Tibial artery (tissue), 4 donors: ENCODE measurements around the gene USF2.

Experiments used
- DNase-seq, 2 donors: peaks; one replicate each; pipeline ENCODE4 v3.0.0-alpha.2; 2019
- H3K27ac ChIP-seq, 2 donors: fragments of 200-600 bp; sonication (generic) in 1 of 2; 1 replicate in 1 of 2; 2 replicates in 1 of 2; pipeline ENCODE4 v1.5.1; 2018 to 2019; ENCODE audit warnings: mild to moderate bottlenecking in 1 of 2
- H3K27me3 ChIP-seq, 2 donors: fragments of 200-600 bp; sonication (generic) in 1 of 2; one replicate each; pipeline versions ENCODE4 v1.5.1 to v1.6.0; 2016 to 2019
- H3K36me3 ChIP-seq, 3 donors: fragments of 200-600 bp; sonication (generic) in 2 of 3; one replicate each; pipeline ENCODE4 v1.5.1; 2016 to 2019; ENCODE audit warnings: mild to moderate bottlenecking in 2 of 3
- H3K4me1 ChIP-seq, 4 donors: fragments of 200-600 bp; sonication (generic) in 2 of 4; 1 replicate in 3 of 4; 2 replicates in 1 of 4; pipeline ENCODE4 v1.5.1; 2016 to 2019
- H3K4me3 ChIP-seq, 2 donors: fragments of 200-600 bp; sonication (generic) in 1 of 2; 1 replicate in 1 of 2; 2 replicates in 1 of 2; pipeline ENCODE4 v1.5.1; 2018 to 2019; ENCODE audit warnings: mild to moderate bottlenecking in 2 of 2
- H3K9me3 ChIP-seq, 3 donors: fragments of 200-600 bp; sonication (generic) in 1 of 3; one replicate each; pipeline ENCODE4 v1.5.1; 2016 to 2019
- CTCF ChIP-seq, 2 experiments: fragments of 200-600 bp in 1 of 2; fragments of 450-650 bp in 1 of 2; IDR thresholded peaks; one replicate each; pipeline ENCODE4 v1.5.1; 2017 to 2019; ENCODE audit warnings: antibody characterized with exemption in 2 of 2, mild to moderate bottlenecking in 1 of 2, moderate library complexity in 1 of 2
- intact Hi-C: fragments of 100-400 bp; cut with DNase I; formaldehyde crosslinking; loops from one replicate; pipeline ENCODE4 v1.15.0; 2023; ENCODE audit warnings: low total_unique reads

Gene USF2

GRCh38 chr19:35288906-35289305 lies 20.1 kb downstream of the USF2 start:
- peaks cover 0 to 37% of the 10 kb centered on the region in 2 donors for H3K27me3 ChIP-seq
- TF ChIP-seq CTCF (IDR thresholded peaks at IDR 0.05): no peak
- no peak for DNase-seq

GRCh38 chr19:35290381-35291127 lies 21.8 kb downstream of the USF2 start:
- intact Hi-C loops: no loop called here
- H3K27me3 ChIP-seq: peaks cover 0 to 51% of the 10 kb centered on the region in 2 donors
- no peak for DNase-seq
- no peak for TF ChIP-seq CTCF (IDR thresholded peaks at IDR 0.05)
- H3K36me3 ChIP-seq: no peaks in the 10 kb centered on the region
- H3K27ac ChIP-seq: no peak overlapping the region
- H3K4me1 ChIP-seq: no peaks in the 10 kb centered on the region
- no peaks in the 10 kb centered on the region for H3K9me3 ChIP-seq
- no peak overlapping the region for H3K4me3 ChIP-seq

More at GRCh38 chr19:35288906-35289305, 20.1 kb downstream of the USF2 start:
- H3K36me3 ChIP-seq: no peaks in the 10 kb centered on the region
- no peaks in the 10 kb centered on the region for H3K9me3 ChIP-seq
- H3K4me1 ChIP-seq: no peaks in the 10 kb centered on the region
- no peak overlapping the region for H3K4me3 ChIP-seq
- intact Hi-C loops: no loop called here
- no peak overlapping the region for H3K27ac ChIP-seq

GRCh38 chr19:35291259-35291658 lies 22.5 kb downstream of the USF2 start:
- TF ChIP-seq CTCF (IDR thresholded peaks at IDR 0.05): no peak
- Histone ChIP-seq H3K27me3 (peaks cover 0 to 58% of the 10 kb centered on the region in 2 donors), H3K36me3 (no peaks in the 10 kb centered on the region), H3K4me3 (no peak overlapping the region), H3K9me3 (no peaks in the 10 kb centered on the region), H3K27ac (no peak overlapping the region), H3K4me1 (no peaks in the 10 kb centered on the region)
- intact Hi-C loops: no loop called here
- no peak for DNase-seq

- Histone ChIP-seq H3K9me3 (no peaks in the 10 kb centered on the region), H3K4me3 (no peak within 1 kb of the TSS), H3K36me3 (no peaks in the 10 kb centered on the region), H3K27me3 (peaks cover 0 to 63% of the 10 kb centered on the region in 2 donors), H3K4me1 (no peaks in the 10 kb centered on the region), H3K27ac (no peak within 1 kb of the TSS)
- DNase-seq: no peak
- intact Hi-C loops: no loop called here
- TF ChIP-seq CTCF (IDR thresholded peaks at IDR 0.05): no peak
Measured at GRCh38 chr19:35291916-35292315, 23.2 kb downstream of the USF2 start, which contains the start of gene MAG. TSS of gene MAG (plus strand) at chr19:35292161. CDS start at chr19:35295409, 3,248 bp downstream.

- Histone ChIP-seq H3K27me3 (peaks cover 0 to 67% of the 10 kb centered on the region in 2 donors), H3K4me1 (no peaks in the 10 kb centered on the region), H3K4me3 (no peak overlapping the region), H3K9me3 (no peaks in the 10 kb centered on the region), H3K36me3 (no peaks in the 10 kb centered on the region), H3K27ac (no peak overlapping the region)
- intact Hi-C loops: no loop called here
- DNase-seq: no peak
- TF ChIP-seq CTCF (IDR thresholded peaks at IDR 0.05): no peak
Measured at GRCh38 chr19:35292421-35293362, 23.9 kb downstream of the USF2 start.
